ENCODE measurements around the gene TSSC4. TPM values are rescaled to one million over a fixed set of nuclear protein-coding genes. Genes with fewer than 3 reads are reported as not detected.
A peak's percentile ranks its signal among the peaks of the same experiment; 100 is the strongest.

The TSSC4 gene
- total RNA-seq, 1 donor from 2014 or later: 70.0 TPM

DNA sequence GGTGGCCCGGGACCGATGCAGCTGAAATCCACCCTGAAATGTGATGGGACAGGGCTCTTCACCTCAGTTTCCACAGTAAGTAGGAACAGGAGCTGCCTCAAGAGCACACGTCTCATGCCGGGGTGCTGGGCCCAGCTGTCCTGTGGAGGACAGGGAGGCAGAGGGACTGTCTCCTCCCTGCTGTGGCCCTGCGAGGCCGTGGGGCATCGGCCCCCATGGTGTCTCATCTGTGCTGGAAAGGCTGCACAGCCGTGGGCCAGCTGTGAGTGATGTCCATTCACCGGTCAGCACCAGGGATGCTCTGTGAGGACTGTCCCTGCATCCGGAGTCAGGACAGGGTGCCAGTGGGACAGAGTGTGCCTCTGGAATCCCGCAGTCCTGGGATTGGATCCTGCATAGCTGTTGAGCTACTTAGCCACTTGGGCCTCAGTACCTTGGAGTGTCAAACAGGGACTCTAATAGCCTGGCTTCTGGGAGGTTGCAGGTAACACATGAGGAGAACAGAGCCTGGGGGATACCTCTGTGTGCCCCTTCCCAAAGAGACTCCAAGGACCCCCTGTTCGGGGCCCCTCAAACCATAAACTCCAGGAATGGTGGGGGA, 27.3 kb downstream of the TSSC4 start:
- Histone ChIP-seq H3K4me1 (ENCODE audit: insufficient read depth, low read length) (no peaks in the 10 kb centered on the region), H3K4me2 (ENCODE audit: low read length) (no peak overlapping the region), H3K4me3 (ENCODE audit: insufficient read depth, low read depth, low read length) (no peak overlapping the region), H3K27ac (ENCODE audit: low read depth, low read length) (no peak overlapping the region), H3K36me3 (ENCODE audit: insufficient read depth, low read length) (no peaks in the 10 kb centered on the region), H3K27me3 (ENCODE audit: insufficient read depth, low read length) (no peaks in the 10 kb centered on the region), H4K20me1 (ENCODE audit: insufficient read depth, low read length) (peaks cover 2% of the 10 kb centered on the region), H3K79me2 (ENCODE audit: insufficient read depth, low read length) (no peaks in the 10 kb centered on the region), H3K9me3 (ENCODE audit: insufficient read depth, low read depth, low read length) (peaks cover 2% of the 10 kb centered on the region), H2AFZ (ENCODE audit: low read depth, low read length) (no peak overlapping the region), H3K9ac (ENCODE audit: low read length) (no peak overlapping the region)
- Mint-ChIP-seq H3K36me3 (ENCODE audit: low read depth, unreplicated experiment) (no peaks in the 10 kb centered on the region), H3K27ac (ENCODE audit: unreplicated experiment) (no peak overlapping the region), H3K4me3 (ENCODE audit: unreplicated experiment) (no peak overlapping the region), H3K9me3 (ENCODE audit: unreplicated experiment) (no peaks in the 10 kb centered on the region), H3K27me3 (ENCODE audit: low read depth, unreplicated experiment) (peaks cover 25% of the 10 kb centered on the region), H3K4me1 (ENCODE audit: low read depth, unreplicated experiment) (no peaks in the 10 kb centered on the region)
- no peak for DNase-seq (ENCODE audit: low read depth)
- FAIRE-seq: no peak
- TF ChIP-seq EZH2 (IDR thresholded peaks at IDR 0.05; ENCODE audit: insufficient read depth, low read length): no peak
- TF ChIP-seq, protein P1, sequence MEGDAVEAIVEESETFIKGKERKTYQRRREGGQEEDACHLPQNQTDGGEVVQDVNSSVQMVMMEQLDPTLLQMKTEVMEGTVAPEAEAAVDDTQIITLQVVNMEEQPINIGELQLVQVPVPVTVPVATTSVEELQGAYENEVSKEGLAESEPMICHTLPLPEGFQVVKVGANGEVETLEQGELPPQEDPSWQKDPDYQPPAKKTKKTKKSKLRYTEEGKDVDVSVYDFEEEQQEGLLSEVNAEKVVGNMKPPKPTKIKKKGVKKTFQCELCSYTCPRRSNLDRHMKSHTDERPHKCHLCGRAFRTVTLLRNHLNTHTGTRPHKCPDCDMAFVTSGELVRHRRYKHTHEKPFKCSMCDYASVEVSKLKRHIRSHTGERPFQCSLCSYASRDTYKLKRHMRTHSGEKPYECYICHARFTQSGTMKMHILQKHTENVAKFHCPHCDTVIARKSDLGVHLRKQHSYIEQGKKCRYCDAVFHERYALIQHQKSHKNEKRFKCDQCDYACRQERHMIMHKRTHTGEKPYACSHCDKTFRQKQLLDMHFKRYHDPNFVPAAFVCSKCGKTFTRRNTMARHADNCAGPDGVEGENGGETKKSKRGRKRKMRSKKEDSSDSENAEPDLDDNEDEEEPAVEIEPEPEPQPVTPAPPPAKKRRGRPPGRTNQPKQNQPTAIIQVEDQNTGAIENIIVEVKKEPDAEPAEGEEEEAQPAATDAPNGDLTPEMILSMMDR (IDR thresholded peaks at IDR 0.05; ENCODE audit: insufficient read depth, low read depth, low read length): no peak

DNA sequence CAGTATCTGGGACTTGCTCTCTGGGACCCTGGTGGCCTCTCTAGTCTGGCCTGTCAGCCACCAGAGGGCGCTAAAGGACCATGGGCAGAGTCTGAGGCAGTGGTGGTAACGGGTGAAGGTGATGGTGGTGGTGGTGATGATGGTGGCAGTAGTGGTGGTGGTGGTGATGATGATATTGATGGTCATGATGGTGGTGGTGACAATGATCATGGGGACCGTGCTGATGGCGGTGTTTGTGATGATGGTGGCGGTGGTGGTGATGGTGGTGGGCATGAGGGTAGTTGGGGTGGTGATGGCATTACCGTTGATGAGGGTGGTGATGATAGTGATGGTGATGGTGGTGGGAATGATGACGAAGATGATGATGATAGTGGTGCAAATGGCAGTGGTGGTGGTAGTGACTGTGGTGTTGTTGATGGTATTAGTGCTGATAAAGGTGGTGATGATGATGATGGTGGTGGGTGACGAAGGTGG, 27.8 kb downstream of the TSSC4 start:
- no peak for FAIRE-seq
- DNase-seq (ENCODE audit: low read depth): peak; percentile 7
- H3K27me3 ChIP-seq (ENCODE audit: insufficient read depth, low read length): no peaks in the 10 kb centered on the region
- H3K36me3 ChIP-seq (ENCODE audit: insufficient read depth, low read length): no peaks in the 10 kb centered on the region
- no peaks in the 10 kb centered on the region for H3K4me1 Mint-ChIP-seq (ENCODE audit: low read depth, unreplicated experiment)
- H3K4me3 Mint-ChIP-seq (ENCODE audit: unreplicated experiment): no peak overlapping the region
- no peaks in the 10 kb centered on the region for H3K79me2 ChIP-seq (ENCODE audit: insufficient read depth, low read length)
- peaks cover 2% of the 10 kb centered on the region for H3K9me3 ChIP-seq (ENCODE audit: insufficient read depth, low read depth, low read length)
- no peak overlapping the region for H3K9ac ChIP-seq (ENCODE audit: low read length)
- no peaks in the 10 kb centered on the region for H3K4me1 ChIP-seq (ENCODE audit: insufficient read depth, low read length)
- H3K9me3 Mint-ChIP-seq (ENCODE audit: unreplicated experiment): no peaks in the 10 kb centered on the region
- no peak overlapping the region for H3K27ac Mint-ChIP-seq (ENCODE audit: unreplicated experiment)
- H3K27ac ChIP-seq (ENCODE audit: low read depth, low read length): no peak overlapping the region
- H3K4me2 ChIP-seq (ENCODE audit: low read length): no peak overlapping the region
- TF ChIP-seq, protein P1 (IDR thresholded peaks at IDR 0.05; ENCODE audit: insufficient read depth, low read depth, low read length): peak; percentile 72
- TF ChIP-seq EZH2 (IDR thresholded peaks at IDR 0.05; ENCODE audit: insufficient read depth, low read length): no peak
- no peak overlapping the region for H2AFZ ChIP-seq (ENCODE audit: low read depth, low read length)
- H3K27me3 Mint-ChIP-seq (ENCODE audit: low read depth, unreplicated experiment): peaks cover 21% of the 10 kb centered on the region
- no peaks in the 10 kb centered on the region for H3K36me3 Mint-ChIP-seq (ENCODE audit: low read depth, unreplicated experiment)
- H3K4me3 ChIP-seq (ENCODE audit: insufficient read depth, low read depth, low read length): no peak overlapping the region
- H4K20me1 ChIP-seq (ENCODE audit: insufficient read depth, low read length): peaks cover 2% of the 10 kb centered on the region

DNA sequence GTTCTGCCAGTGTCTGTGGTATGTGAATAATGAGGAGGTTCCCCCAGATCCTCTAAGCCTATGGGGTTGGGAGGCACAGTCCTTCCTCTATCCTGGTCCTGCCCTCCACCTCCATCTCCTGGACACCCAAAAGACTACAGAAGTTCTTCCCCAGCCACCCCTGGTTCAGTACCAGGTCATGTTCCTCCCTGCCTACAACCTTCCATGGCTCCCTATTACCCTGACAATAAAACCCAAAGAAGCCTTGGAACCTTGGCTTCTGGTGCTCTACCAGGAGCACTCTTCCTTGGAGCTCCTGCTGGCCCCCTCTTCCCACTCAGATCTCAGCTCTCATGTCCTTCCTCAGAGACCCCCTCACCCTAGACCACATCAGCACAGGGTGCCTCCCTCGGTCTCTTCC, 30.8 kb downstream of the TSSC4 start:
- peaks cover 3% of the 10 kb centered on the region for H3K27me3 ChIP-seq (ENCODE audit: insufficient read depth, low read length)
- peaks cover 2% of the 10 kb centered on the region for H3K9me3 ChIP-seq (ENCODE audit: insufficient read depth, low read depth, low read length)
- Mint-ChIP-seq H3K27ac (ENCODE audit: unreplicated experiment) (no peak overlapping the region), H3K4me3 (ENCODE audit: unreplicated experiment) (no peak overlapping the region), H3K9me3 (ENCODE audit: unreplicated experiment) (no peaks in the 10 kb centered on the region), H3K27me3 (ENCODE audit: low read depth, unreplicated experiment) (peaks cover 16% of the 10 kb centered on the region), H3K36me3 (ENCODE audit: low read depth, unreplicated experiment) (no peaks in the 10 kb centered on the region), H3K4me1 (ENCODE audit: low read depth, unreplicated experiment) (no peaks in the 10 kb centered on the region)
- H4K20me1 ChIP-seq (ENCODE audit: insufficient read depth, low read length): peaks cover 2% of the 10 kb centered on the region
- H3K27ac ChIP-seq (ENCODE audit: low read depth, low read length): no peak overlapping the region
- H3K4me2 ChIP-seq (ENCODE audit: low read length): no peak overlapping the region
- H3K4me1 ChIP-seq (ENCODE audit: insufficient read depth, low read length): no peaks in the 10 kb centered on the region
- no peaks in the 10 kb centered on the region for H3K36me3 ChIP-seq (ENCODE audit: insufficient read depth, low read length)
- H3K79me2 ChIP-seq (ENCODE audit: insufficient read depth, low read length): no peaks in the 10 kb centered on the region
- FAIRE-seq (no peak), DNase-seq (ENCODE audit: low read depth) (no peak)
- no peak for TF ChIP-seq EZH2 (IDR thresholded peaks at IDR 0.05; ENCODE audit: insufficient read depth, low read length)
- TF ChIP-seq, protein P1 (IDR thresholded peaks at IDR 0.05; ENCODE audit: insufficient read depth, low read depth, low read length): no peak
- H3K9ac ChIP-seq (ENCODE audit: low read length): no peak overlapping the region
- H2AFZ ChIP-seq (ENCODE audit: low read depth, low read length): no peak overlapping the region
- no peak overlapping the region for H3K4me3 ChIP-seq (ENCODE audit: insufficient read depth, low read depth, low read length)
